Peyer's patch (tissue), 4 donors: Measurements from ENCODE around the gene RNU1-3.
"Not testable (repeated sequence)": the region's sequence is repeated elsewhere in the genome, so short reads cannot be mapped to it uniquely, and the experiment has no call there.

Experiments
- POLR2A ChIP-seq, 2 donors: fragments of 450-650 bp; IDR thresholded peaks; one replicate each; pipeline ENCODE4 v1.5.1; 2017; ENCODE audit warnings: antibody characterized with exemption in 2 of 2, mild to moderate bottlenecking in 2 of 2, moderate library complexity in 2 of 2
- TF ChIP-seq, protein P1 (sequence below), 6 experiments: fragments of 450-650 bp in 4 of 6; fragments of 200-600 bp in 2 of 6; sonication (generic) in 1 of 6; IDR thresholded peaks; one replicate each; pipeline ENCODE4 v1.5.1; 2017 to 2019; ENCODE audit warnings: antibody characterized with exemption in 6 of 6, mild to moderate bottlenecking in 3 of 6, moderate library complexity in 1 of 6

- TF ChIP-seq, protein P1, sequence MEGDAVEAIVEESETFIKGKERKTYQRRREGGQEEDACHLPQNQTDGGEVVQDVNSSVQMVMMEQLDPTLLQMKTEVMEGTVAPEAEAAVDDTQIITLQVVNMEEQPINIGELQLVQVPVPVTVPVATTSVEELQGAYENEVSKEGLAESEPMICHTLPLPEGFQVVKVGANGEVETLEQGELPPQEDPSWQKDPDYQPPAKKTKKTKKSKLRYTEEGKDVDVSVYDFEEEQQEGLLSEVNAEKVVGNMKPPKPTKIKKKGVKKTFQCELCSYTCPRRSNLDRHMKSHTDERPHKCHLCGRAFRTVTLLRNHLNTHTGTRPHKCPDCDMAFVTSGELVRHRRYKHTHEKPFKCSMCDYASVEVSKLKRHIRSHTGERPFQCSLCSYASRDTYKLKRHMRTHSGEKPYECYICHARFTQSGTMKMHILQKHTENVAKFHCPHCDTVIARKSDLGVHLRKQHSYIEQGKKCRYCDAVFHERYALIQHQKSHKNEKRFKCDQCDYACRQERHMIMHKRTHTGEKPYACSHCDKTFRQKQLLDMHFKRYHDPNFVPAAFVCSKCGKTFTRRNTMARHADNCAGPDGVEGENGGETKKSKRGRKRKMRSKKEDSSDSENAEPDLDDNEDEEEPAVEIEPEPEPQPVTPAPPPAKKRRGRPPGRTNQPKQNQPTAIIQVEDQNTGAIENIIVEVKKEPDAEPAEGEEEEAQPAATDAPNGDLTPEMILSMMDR (IDR thresholded peaks at IDR 0.05): not testable (repeated sequence)
- TF ChIP-seq POLR2A (IDR thresholded peaks at IDR 0.05): peak in 1 of 2 donors; percentile 52
Observed at GRCh38 chr1:16642025-16642966, 24.5 kb downstream of the RNU1-3 start.
